Measurements from ENCODE around the gene PCDHA7. TPM values are rescaled to one million over a fixed set of nuclear protein-coding genes. Genes with fewer than 3 reads are reported as not detected.
"Not testable (repeated sequence)": the region's sequence is repeated elsewhere in the genome, so short reads cannot be mapped to it uniquely, and the experiment has no call there.

PCDHA7 gene
- total and polyA plus RNA-seq, 2 experiments from 2014 or later, result 0.37 to 2.7 TPM

- Histone ChIP-seq H3K27me3 (no peaks in the 10 kb centered on the region), H3K4me1 (ENCODE audit: low read depth) (no peaks in the 10 kb centered on the region), H3K36me3 (peaks cover 5% of the 10 kb centered on the region), H3K9me3 (ENCODE audit: low read depth) (peaks cover 3% of the 10 kb centered on the region), H3K4me3 (no peak overlapping the region), H3K27ac (no peak overlapping the region)
- TF ChIP-seq CTCF (IDR thresholded peaks at IDR 0.05; ENCODE audit: low read depth, low read length), result no peak
- no peak for DNase-seq (ENCODE audit: low read depth in 1 of 2, low spot score in 1 of 2)
Measured at GRCh38 chr5:140802781-140803271, 31.2 kb upstream of the PCDHA7 start.

GRCh38 chr5:140806834-140807775 lies 27.0 kb upstream of the PCDHA7 start, which contains the start of gene PCDHA4:
PCDHA4 (plus strand) TSS chr5:140807068.
- TF ChIP-seq CTCF (IDR thresholded peaks at IDR 0.05; ENCODE audit: low read depth, low read length), result peak; percentile 26
- peaks cover 4% of the 10 kb centered on the region for H3K4me1 ChIP-seq (ENCODE audit: low read depth)
- no peaks in the 10 kb centered on the region for H3K36me3 ChIP-seq
- peak within 1 kb of the TSS; percentile 38 for H3K4me3 ChIP-seq
- no peak within 1 kb of the TSS for H3K27ac ChIP-seq
- peak; percentile 6 to 67 for DNase-seq (ENCODE audit: low read depth in 1 of 2, low spot score in 1 of 2)
- no peaks in the 10 kb centered on the region for H3K9me3 ChIP-seq (ENCODE audit: low read depth)
- H3K27me3 ChIP-seq, result no peaks in the 10 kb centered on the region

GRCh38 chr5:140808241-140808888 lies 25.7 kb upstream of the PCDHA7 start:
- H3K27ac ChIP-seq; H3K4me3 ChIP-seq; H3K9me3 ChIP-seq (ENCODE audit: low read depth); H3K36me3 ChIP-seq; H3K4me1 ChIP-seq (ENCODE audit: low read depth); DNase-seq (ENCODE audit: low read depth in 1 of 2, low spot score in 1 of 2); H3K27me3 ChIP-seq: not testable (repeated sequence)

- H3K4me1 ChIP-seq (ENCODE audit: low read depth), result peaks cover 4% of the 10 kb centered on the region
- DNase-seq (ENCODE audit: low read depth in 1 of 2, low spot score in 1 of 2), result no peak
- no peak overlapping the region for H3K27ac ChIP-seq
- no peak for TF ChIP-seq CTCF (IDR thresholded peaks at IDR 0.05; ENCODE audit: low read depth, low read length)
- no peak overlapping the region for H3K4me3 ChIP-seq
- H3K27me3 ChIP-seq, result no peaks in the 10 kb centered on the region
- no peaks in the 10 kb centered on the region for H3K36me3 ChIP-seq
- no peaks in the 10 kb centered on the region for H3K9me3 ChIP-seq (ENCODE audit: low read depth)
Measured at GRCh38 chr5:140808889-140809291, 25.2 kb upstream of the PCDHA7 start.

GRCh38 chr5:140821375-140822280 lies 12.4 kb upstream of the PCDHA7 start, which contains the start of gene PCDHA5:
PCDHA5 (plus strand) TSS chr5:140821613.
- Histone ChIP-seq H3K4me3 (no peak within 1 kb of the TSS), H3K27me3 (no peaks in the 10 kb centered on the region), H3K4me1 (ENCODE audit: low read depth) (no peaks in the 10 kb centered on the region), H3K27ac (no peak within 1 kb of the TSS), H3K9me3 (ENCODE audit: low read depth) (no peaks in the 10 kb centered on the region), H3K36me3 (no peaks in the 10 kb centered on the region)
- peak; percentile 31 for TF ChIP-seq CTCF (IDR thresholded peaks at IDR 0.05; ENCODE audit: low read depth, low read length)
- peak in 1 of 2 donors; percentile 8 for DNase-seq (ENCODE audit: low read depth in 1 of 2, low spot score in 1 of 2)
